HG02678 (cell line): ENCODE results near the gene CCM2L.

ENCODE experiments used
- ATAC-seq: cut with Tn5 transposase; IDR thresholded peaks from one replicate; pipeline ENCODE4 v1.9.1; 2021; ENCODE audit warnings: mild to moderate bottlenecking, moderate library complexity; ENCODE audit not compliant: unreplicated experiment

Gene CCM2L

GRCh38 chr20:31992086-31992485, 18.2 kb upstream of the CCM2L start:
- ATAC-seq = no peak

DNA sequence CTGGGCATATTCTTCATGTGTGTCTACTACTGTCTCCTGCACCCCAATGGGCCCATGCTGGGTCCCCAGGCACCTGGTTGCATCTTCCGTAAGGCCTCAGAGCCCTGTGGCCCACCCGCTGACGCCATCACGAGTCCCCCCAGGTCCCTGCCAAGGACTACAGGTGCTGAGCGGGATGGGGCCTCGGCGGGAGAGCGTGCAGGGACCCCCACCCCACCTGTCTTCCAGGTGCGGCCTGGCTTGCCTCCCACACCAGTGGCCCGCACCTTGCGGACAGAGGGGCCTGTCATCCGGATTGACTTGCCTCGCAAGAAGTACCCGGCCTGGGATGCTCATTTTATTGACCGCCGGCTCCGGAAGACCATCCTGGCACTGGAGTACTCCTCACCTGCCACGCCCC, 13.2 kb upstream of the CCM2L start:
- no peak for ATAC-seq

- ATAC-seq = no peak
Observed at GRCh38 chr20:31998246-31998645, 12.0 kb upstream of the CCM2L start.

DNA sequence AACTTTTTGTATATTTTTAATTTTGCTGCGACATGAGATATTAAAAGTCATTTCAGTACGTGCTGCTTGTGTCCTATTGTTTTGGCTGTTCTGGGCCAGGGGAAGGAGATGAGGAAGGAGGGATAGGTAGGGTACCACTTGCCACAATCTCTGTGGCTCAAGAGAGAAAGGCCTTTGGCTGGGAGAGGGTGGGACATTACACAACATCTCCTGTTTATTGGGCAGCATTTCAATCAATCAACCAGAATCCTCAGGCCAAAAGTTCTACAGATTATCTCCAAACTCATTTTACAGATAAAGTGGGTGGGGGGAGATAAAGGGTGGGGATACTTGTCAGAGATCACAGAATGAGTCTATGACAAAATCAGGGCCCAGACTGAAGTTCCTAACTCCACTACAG, 6.9 kb upstream of the CCM2L start:
- ATAC-seq = no peak

- ATAC-seq = no peak
Observed at GRCh38 chr20:32004963-32005362, 5.3 kb upstream of the CCM2L start.

DNA sequence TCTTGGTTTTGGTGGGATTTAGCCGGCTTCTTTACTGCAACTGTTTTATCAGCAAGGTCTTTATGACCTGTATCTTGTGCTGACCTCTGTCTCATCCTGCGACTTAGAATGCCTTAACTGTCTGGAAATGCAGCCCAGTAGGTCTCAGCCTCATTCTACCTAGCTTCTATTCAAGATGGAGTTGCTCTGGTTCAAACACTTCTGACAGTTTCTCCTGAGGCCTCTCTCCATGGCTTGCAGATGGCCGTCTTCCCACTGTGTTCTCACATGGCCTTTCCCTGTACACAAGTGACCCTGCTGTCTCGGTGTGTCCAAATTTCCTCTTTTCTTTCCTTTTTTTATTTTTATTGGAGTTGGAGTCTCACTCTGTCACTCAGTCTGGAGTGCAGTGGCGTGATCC, 4.2 kb upstream of the CCM2L start:
- no peak for ATAC-seq

DNA sequence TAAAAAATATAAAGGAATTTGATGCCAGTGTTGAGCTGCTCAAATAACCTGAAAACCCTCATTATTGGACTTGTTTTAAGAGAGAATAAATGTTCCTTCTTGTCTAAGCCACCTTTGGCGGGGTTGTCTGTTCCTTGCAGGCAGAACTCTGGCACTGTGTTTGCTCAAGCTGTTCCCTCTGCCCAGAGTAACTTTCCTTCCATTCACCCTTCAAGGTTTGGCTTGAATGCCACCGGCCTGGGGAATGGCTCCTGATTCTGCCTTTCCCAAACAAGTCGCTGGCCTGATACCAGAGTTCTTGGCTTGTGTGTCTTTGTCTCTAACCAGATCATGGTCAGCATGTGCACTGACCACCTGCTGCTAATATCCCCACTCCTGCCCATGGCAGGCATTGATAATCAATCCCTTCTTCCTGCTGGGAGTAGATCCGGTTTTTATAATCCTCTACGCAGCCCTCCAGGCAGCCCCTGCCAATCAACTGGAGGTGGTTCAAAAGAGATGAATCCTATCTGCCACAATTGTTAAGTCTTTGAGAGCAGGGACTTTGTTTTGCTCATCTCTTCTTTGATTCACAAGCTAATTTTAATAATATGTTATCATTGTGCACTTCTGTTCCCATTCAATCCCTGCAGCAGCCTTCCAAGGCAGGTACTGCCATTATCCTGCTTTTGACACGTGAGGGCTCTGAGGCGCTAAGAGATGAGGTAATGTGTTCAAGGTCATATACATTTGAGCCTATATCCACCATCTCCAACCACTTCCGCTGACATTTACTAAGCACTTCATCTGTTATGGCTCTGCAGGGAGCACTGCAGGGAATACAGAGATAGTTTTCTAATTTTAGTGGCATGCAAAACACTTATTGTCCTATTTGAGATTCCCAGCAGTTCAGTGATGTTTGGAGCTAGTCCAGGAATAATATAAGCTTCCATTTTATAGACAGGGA, 3.1 kb upstream of the CCM2L start:
- ATAC-seq = no peak

- no peak for ATAC-seq
Observed at GRCh38 chr20:32007787-32008616, 2.2 kb upstream of the CCM2L start.

- no peak for ATAC-seq
Observed at GRCh38 chr20:32009564-32009963, 674 bp upstream of the CCM2L start.

DNA sequence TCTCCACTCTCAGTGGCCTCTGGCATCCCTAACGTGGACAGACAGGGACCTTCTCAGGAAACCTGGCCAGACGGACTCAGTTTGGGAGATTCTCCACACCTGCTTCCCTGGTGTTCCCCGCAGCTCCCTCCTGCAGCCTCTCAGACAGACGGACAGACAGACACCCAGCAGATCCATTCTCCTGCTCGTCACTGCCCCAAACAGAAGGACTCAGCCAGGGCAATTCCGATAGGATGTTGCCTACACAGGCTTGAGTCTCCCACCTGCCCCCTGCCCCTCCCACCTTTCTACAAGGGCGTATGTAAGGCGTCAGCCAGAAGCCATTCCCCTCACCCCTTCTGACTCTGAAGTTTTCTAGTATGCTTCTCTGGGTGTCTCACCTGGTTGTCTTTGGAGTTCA, 428 bp downstream of the CCM2L start:
- ATAC-seq = no peak

- ATAC-seq = no peak
Observed at GRCh38 chr20:32012159-32012688, 2.0 kb downstream of the CCM2L start.

GRCh38 chr20:32013326-32013725, 3.1 kb downstream of the CCM2L start:
- ATAC-seq = no peak

DNA sequence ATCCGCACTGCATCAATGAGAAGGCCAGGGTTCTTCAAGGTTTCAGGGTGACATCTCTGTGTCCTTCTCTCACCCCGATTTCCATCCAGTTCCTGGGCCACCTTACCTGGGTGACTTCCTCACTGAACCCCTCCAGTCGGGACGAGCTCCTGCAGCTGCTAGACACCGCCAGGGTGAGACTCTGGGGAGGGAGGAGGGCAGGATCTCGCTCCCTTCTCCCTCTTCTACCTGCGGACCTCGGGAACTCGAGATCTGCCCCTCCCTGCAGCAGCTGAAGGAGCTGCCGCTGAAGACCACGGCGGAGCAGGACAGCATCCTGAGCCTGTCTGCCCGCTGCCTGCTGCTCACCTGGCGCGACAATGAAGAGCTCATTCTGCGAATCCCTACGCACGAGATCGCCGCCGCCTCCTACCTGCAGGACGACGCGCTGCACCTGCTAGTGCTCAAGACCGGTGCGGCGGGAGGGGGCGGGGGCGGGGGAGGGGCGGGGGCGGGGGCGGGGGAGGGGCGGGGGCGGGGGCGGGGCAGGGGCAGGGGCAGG, 7.5 kb downstream of the CCM2L start:
- ATAC-seq = no peak

GRCh38 chr20:32018269-32019155, 8.3 kb downstream of the CCM2L start:
- no peak for ATAC-seq

DNA sequence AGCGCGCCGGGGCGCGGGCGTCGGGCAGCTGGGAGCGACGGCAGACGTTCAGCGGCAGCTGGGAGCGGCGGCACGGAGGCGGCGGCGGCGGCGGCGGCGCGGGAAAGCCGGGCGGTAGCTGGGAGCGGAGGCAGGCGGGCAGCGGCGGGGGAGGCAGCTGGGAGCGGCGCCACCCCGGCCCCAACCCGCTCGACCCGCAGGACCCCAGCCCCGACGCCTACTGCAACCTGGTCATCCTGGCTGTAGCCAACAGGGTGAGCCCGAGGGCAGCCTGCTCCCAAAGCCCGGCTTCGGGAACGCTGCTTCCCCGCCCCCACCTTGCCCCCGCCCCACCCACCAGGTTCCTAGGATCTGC, 8.9 kb downstream of the CCM2L start:
- ATAC-seq = no peak

GRCh38 chr20:32019563-32020463, 9.6 kb downstream of the CCM2L start:
- no peak for ATAC-seq

- ATAC-seq = no peak
Observed at GRCh38 chr20:32021091-32021490, 10.9 kb downstream of the CCM2L start.

GRCh38 chr20:32024683-32025295, 14.6 kb downstream of the CCM2L start:
- no peak for ATAC-seq

GRCh38 chr20:32027643-32028042, 17.4 kb downstream of the CCM2L start:
- no peak for ATAC-seq
